ENCODE results near the gene AMFR. TPM values are rescaled to one million over a fixed set of nuclear protein-coding genes. Genes with fewer than 3 reads are reported as not detected.

AMFR gene
- total RNA-seq, 1 donor from 2014 or later, result 112 TPM

DNA sequence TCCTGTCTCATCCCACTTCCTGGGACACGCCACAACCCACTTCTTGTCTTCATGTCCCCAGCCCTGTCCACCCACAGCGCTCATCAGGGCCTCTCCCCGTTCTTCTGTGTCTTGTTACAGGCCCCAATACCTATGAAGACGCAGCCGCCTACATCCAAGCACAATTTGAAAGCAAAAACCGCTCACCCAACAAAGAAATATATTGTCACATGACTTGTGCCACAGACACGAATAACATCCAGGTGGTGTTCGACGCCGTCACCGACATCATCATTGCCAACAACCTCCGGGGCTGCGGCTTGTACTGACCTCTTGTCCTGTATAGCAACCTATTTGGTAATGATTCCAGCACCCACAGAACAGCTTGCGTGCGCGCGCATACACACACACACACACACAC lies 70.6 kb downstream of the AMFR start:
- intact Hi-C loops (cut with DNase I), result loop anchor here (5.0 kb wide), 1 partner anchor 162 kb away; the partner anchor contains the start of gene GNAO1
- TF ChIP-seq, protein P1, sequence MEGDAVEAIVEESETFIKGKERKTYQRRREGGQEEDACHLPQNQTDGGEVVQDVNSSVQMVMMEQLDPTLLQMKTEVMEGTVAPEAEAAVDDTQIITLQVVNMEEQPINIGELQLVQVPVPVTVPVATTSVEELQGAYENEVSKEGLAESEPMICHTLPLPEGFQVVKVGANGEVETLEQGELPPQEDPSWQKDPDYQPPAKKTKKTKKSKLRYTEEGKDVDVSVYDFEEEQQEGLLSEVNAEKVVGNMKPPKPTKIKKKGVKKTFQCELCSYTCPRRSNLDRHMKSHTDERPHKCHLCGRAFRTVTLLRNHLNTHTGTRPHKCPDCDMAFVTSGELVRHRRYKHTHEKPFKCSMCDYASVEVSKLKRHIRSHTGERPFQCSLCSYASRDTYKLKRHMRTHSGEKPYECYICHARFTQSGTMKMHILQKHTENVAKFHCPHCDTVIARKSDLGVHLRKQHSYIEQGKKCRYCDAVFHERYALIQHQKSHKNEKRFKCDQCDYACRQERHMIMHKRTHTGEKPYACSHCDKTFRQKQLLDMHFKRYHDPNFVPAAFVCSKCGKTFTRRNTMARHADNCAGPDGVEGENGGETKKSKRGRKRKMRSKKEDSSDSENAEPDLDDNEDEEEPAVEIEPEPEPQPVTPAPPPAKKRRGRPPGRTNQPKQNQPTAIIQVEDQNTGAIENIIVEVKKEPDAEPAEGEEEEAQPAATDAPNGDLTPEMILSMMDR (IDR thresholded peaks at IDR 0.05), result no peak
- H3K27me3 ChIP-seq, result no peaks in the 10 kb centered on the region
- H3K9me3 ChIP-seq, result no peaks in the 10 kb centered on the region
- no peak overlapping the region for H3K4me3 ChIP-seq
- peaks cover 3 to 5% of the 10 kb centered on the region in 2 donors for H3K4me1 ChIP-seq
- no peak overlapping the region for H3K27ac ChIP-seq
- peak in 1 of 2 donors; percentile 53 for DNase-seq (ENCODE audit: low spot score in 2 of 2)
- no peaks in the 10 kb centered on the region for H3K36me3 ChIP-seq

GRCh38 chr16:56354016-56354415 lies 71.3 kb downstream of the AMFR start:
- Histone ChIP-seq H3K9me3 (no peaks in the 10 kb centered on the region), H3K4me1 (peaks cover 3 to 5% of the 10 kb centered on the region in 2 donors), H3K27ac (no peak overlapping the region), H3K27me3 (no peaks in the 10 kb centered on the region), H3K36me3 (no peaks in the 10 kb centered on the region), H3K4me3 (no peak overlapping the region)
- intact Hi-C loops (cut with DNase I), result no loop called here
- TF ChIP-seq, protein P1 (IDR thresholded peaks at IDR 0.05), result no peak
- DNase-seq (ENCODE audit: low spot score in 2 of 2), result peak in 1 of 2 donors; percentile 48

DNA sequence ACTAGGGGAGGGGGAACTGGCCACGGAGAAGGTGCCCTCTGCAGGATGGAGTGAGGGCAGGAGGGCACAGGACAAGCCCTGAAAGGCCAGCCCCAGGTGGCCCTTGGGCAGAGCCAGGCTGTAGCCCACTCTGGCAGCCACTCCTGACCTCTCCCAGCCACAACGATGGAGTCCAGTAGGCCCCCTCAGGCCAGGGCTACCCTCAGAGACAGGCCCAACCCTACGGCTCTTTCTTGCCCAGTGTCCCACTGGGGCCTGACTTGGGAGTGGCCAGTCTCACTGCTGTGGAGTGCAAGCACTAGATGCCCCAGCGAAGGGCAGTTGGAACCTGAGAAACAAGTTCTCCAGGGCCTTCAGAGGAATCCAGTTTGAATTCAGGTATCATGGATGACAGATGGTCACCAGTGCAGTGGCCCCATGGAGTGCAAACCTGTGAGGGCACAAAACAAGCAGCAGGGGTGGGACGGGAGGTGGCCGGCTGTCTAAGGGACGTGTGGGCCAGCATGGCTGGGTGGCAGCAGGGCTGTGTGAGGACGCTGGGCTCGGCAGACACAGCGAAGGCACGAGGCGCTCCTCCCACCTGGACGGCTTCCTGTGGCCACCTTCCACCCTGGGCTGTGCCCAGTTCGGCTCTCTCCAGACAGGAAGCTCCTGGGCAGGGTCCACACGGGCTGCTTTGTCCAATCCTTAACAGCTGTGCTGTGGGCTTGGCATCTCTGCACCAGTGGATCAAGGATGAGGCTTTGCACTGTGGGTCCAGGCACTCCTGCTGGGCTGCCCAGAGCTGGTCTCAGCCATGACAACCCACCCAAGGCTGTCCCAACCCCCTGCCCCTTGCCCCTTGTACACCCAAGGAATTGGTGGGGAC lies 72.1 kb downstream of the AMFR start:
- Histone ChIP-seq H3K27me3 (no peaks in the 10 kb centered on the region), H3K4me1 (peaks cover 3 to 5% of the 10 kb centered on the region in 2 donors), H3K27ac (no peak overlapping the region), H3K9me3 (no peaks in the 10 kb centered on the region), H3K36me3 (no peaks in the 10 kb centered on the region), H3K4me3 (no peak overlapping the region)
- intact Hi-C loops (cut with DNase I), result no loop called here
- peak in 1 of 2 donors; percentile 41 for DNase-seq (ENCODE audit: low spot score in 2 of 2)
- TF ChIP-seq, protein P1 (IDR thresholded peaks at IDR 0.05), result no peak

GRCh38 chr16:56352351-56353053 lies 72.8 kb downstream of the AMFR start:
- no peaks in the 10 kb centered on the region for H3K9me3 ChIP-seq
- intact Hi-C loops (cut with DNase I), result no loop called here
- peak in 1 of 2 donors; percentile 38 for DNase-seq (ENCODE audit: low spot score in 2 of 2)
- H3K4me3 ChIP-seq, result no peak overlapping the region
- TF ChIP-seq, protein P1 (IDR thresholded peaks at IDR 0.05), result no peak
- peaks cover 3 to 5% of the 10 kb centered on the region in 2 donors for H3K4me1 ChIP-seq
- no peaks in the 10 kb centered on the region for H3K36me3 ChIP-seq
- no peak overlapping the region for H3K27ac ChIP-seq
- H3K27me3 ChIP-seq, result no peaks in the 10 kb centered on the region

GRCh38 chr16:56351481-56351880 lies 73.9 kb downstream of the AMFR start:
- H3K36me3 ChIP-seq, result no peaks in the 10 kb centered on the region
- H3K9me3 ChIP-seq, result no peaks in the 10 kb centered on the region
- no peak overlapping the region for H3K27ac ChIP-seq
- H3K27me3 ChIP-seq, result no peaks in the 10 kb centered on the region
- no peak overlapping the region for H3K4me3 ChIP-seq
- H3K4me1 ChIP-seq, result peaks cover 3 to 5% of the 10 kb centered on the region in 2 donors
- intact Hi-C loops (cut with DNase I), result no loop called here
- TF ChIP-seq, protein P1 (IDR thresholded peaks at IDR 0.05), result no peak
- no peak for DNase-seq (ENCODE audit: low spot score in 2 of 2)
